Spleen (tissue), 7 donors: ENCODE data around the gene DNAJC17.

Experiments used
- POLR2AphosphoS5 ChIP-seq, 3 donors: sonication (generic); formaldehyde crosslinking; IDR thresholded peaks; one replicate each; pipeline ENCODE4 v1.5.1; 2017; ENCODE audit warnings: antibody characterized with exemption in 3 of 3
- TF ChIP-seq, protein P1 (sequence below), 11 experiments: fragments of 200-600 bp in 7 of 11; fragments of 450-650 bp in 4 of 11; sonication (generic) in 4 of 11; IDR thresholded peaks in 8 of 11; conservative IDR thresholded peaks in 3 of 11; 1 replicate in 7 of 11; 2 replicates in 4 of 11; pipeline versions ENCODE4 v1.4.0 to v1.8.0; 2016 to 2021; ENCODE audit warnings: antibody characterized with exemption in 11 of 11, inconsistent platforms in 4 of 11, mild to moderate bottlenecking in 1 of 11
- donor health status: DM: no; HTN: no; CAD: no; lungs with moderate emphysema.
- donor health status: DM: no; HTN: no; CAD: no.
- donor health status: DM: no; HTN: no; CAD: no.

DNA sequence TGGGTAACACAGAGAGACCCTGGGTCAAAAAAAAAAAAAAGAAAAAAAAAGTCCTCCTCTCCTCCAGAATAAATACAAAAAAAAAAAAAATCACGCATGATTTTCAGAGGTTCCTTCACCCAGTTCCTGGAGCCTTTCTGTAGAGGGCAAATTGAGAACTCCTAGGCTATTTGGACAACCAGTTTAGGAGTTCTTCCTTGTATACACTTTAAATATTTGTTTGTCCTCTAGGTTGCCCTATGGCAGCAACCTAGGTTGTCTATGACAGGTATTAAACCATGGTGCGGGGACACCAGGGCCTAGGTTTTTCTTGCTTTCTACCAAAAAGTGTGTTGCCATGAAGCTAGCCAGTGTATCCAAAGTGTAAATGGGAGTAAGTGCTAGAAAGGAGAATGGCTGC lies 4.2 kb downstream of the DNAJC17 start:
- TF ChIP-seq POLR2AphosphoS5 (IDR thresholded peaks at IDR 0.05), result no peak
- TF ChIP-seq, protein P1, sequence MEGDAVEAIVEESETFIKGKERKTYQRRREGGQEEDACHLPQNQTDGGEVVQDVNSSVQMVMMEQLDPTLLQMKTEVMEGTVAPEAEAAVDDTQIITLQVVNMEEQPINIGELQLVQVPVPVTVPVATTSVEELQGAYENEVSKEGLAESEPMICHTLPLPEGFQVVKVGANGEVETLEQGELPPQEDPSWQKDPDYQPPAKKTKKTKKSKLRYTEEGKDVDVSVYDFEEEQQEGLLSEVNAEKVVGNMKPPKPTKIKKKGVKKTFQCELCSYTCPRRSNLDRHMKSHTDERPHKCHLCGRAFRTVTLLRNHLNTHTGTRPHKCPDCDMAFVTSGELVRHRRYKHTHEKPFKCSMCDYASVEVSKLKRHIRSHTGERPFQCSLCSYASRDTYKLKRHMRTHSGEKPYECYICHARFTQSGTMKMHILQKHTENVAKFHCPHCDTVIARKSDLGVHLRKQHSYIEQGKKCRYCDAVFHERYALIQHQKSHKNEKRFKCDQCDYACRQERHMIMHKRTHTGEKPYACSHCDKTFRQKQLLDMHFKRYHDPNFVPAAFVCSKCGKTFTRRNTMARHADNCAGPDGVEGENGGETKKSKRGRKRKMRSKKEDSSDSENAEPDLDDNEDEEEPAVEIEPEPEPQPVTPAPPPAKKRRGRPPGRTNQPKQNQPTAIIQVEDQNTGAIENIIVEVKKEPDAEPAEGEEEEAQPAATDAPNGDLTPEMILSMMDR (IDR thresholded peaks at IDR 0.05 in 8 of 11, conservative IDR thresholded peaks at IDR 0.05 in 3 of 11), result no peak
